HG02678 (cell line): ENCODE results near the gene FOXC2.

Source experiments
- ATAC-seq: cut with Tn5 transposase; IDR thresholded peaks from one replicate; pipeline ENCODE4 v1.9.1; 2021; ENCODE audit warnings: mild to moderate bottlenecking, moderate library complexity; ENCODE audit not compliant: unreplicated experiment

The FOXC2 gene

GRCh38 chr16:86610779-86611524, 44.3 kb downstream of the FOXC2 start:
- no peak for ATAC-seq

GRCh38 chr16:86611525-86611855, 44.9 kb downstream of the FOXC2 start:
- no peak for ATAC-seq

- no peak for ATAC-seq
These were observed 45.3 kb downstream of the FOXC2 start for GRCh38 chr16:86611941-86612340.

GRCh38 chr16:86614699-86615098, 48.1 kb downstream of the FOXC2 start:
- no peak for ATAC-seq

- ATAC-seq: no peak
These were observed 50.3 kb downstream of the FOXC2 start for GRCh38 chr16:86616906-86617305.

GRCh38 chr16:86618431-86619238, 52.0 kb downstream of the FOXC2 start:
- no peak for ATAC-seq
